HepG2 (cell line): ENCODE results near the gene ARHGEF39. TPM values are rescaled to one million over a fixed set of nuclear protein-coding genes. Genes with fewer than 3 reads are reported as not detected.

ENCODE experiments used
- BCL3 ChIP-seq: sonication (generic); formaldehyde crosslinking; IDR thresholded peaks from 2 replicates; pipeline ENCODE4 v1.5.1; 2020; ENCODE audit warnings: mild to moderate bottlenecking, missing genetic modification reagents, moderate library complexity
- BORCS8-MEF2B ChIP-seq: sonication (generic); formaldehyde crosslinking; IDR thresholded peaks from 2 replicates; pipeline ENCODE4 v1.8.0; 2022; ENCODE audit warnings: mild to moderate bottlenecking, missing genetic modification reagents
- BRCA1 ChIP-seq: sonication (generic); formaldehyde crosslinking; IDR thresholded peaks from 2 replicates; pipeline ENCODE4 v1.4.0; 2020; ENCODE audit warnings: missing genetic modification reagents
- FOXK1 ChIP-seq: sonication (generic); formaldehyde crosslinking; IDR thresholded peaks from 2 replicates; pipeline ENCODE4 v1.4.0; 2020; ENCODE audit warnings: low read depth, missing genetic modification reagents, borderline replicate concordance
- HES4 ChIP-seq: sonication (generic); formaldehyde crosslinking; IDR thresholded peaks from 2 replicates; pipeline ENCODE4 v1.9.0; 2021; ENCODE audit warnings: mild to moderate bottlenecking, missing genetic modification reagents, borderline replicate concordance
- HMG20A ChIP-seq: IDR thresholded peaks from 2 replicates; pipeline ENCODE4 v1.6.1; 2016; ENCODE audit warnings: borderline replicate concordance
- MED8 ChIP-seq: sonication (generic); formaldehyde crosslinking; IDR thresholded peaks from 2 replicates; pipeline ENCODE4 v1.8.1; 2023; ENCODE audit warnings: mild to moderate bottlenecking, missing genetic modification reagents; ENCODE audit not compliant: insufficient replicate concordance
- MZF1 ChIP-seq: sonication (generic); formaldehyde crosslinking; IDR thresholded peaks from 2 replicates; pipeline ENCODE4 v1.8.1; 2023; ENCODE audit warnings: mild to moderate bottlenecking, missing genetic modification reagents, borderline replicate concordance
- REST ChIP-seq, 2 experiments: IDR thresholded peaks; 2 replicates each; pipeline ENCODE4 v1.6.1; 2011 to 2012; ENCODE audit warnings: low read length in 2 of 2, borderline replicate concordance in 1 of 2, low read depth in 1 of 2, mild to moderate bottlenecking in 1 of 2, moderate library complexity in 1 of 2
- SUZ12 ChIP-seq: fragments of 150-350 bp; IDR thresholded peaks from 2 replicates; pipeline ENCODE4 v1.6.1; 2014; ENCODE audit warnings: low read depth, low read length
- ZNF20 ChIP-seq: sonication (generic); formaldehyde crosslinking; IDR thresholded peaks from 2 replicates; pipeline ENCODE4 v1.4.0; 2020; ENCODE audit warnings: mild to moderate bottlenecking, moderate library complexity, missing genetic modification reagents
- ZNF225 ChIP-seq: sonication (generic); formaldehyde crosslinking; IDR thresholded peaks from 2 replicates; pipeline ENCODE4 v1.4.0; 2020; ENCODE audit warnings: mild to moderate bottlenecking, missing genetic modification reagents
- ZNF256 ChIP-seq: sonication (generic); formaldehyde crosslinking; conservative IDR thresholded peaks from 2 replicates; pipeline ENCODE4 v1.4.0; 2020; ENCODE audit warnings: missing genetic modification reagents
- ZNF432 ChIP-seq: sonication (generic); formaldehyde crosslinking; IDR thresholded peaks from 2 replicates; pipeline ENCODE4 v1.5.0; 2020; ENCODE audit warnings: missing genetic modification reagents, mild to moderate bottlenecking, borderline replicate concordance
- ZNF501 ChIP-seq: sonication (generic); formaldehyde crosslinking; IDR thresholded peaks from 2 replicates; pipeline ENCODE4 v1.5.1; 2020; ENCODE audit warnings: mild to moderate bottlenecking, moderate library complexity, missing genetic modification reagents
- ZNF567 ChIP-seq: sonication (generic); formaldehyde crosslinking; IDR thresholded peaks from 2 replicates; pipeline ENCODE4 v1.8.1; 2023; ENCODE audit warnings: mild to moderate bottlenecking, missing genetic modification reagents, borderline replicate concordance
- ZNF605 ChIP-seq: sonication (generic); formaldehyde crosslinking; IDR thresholded peaks from 2 replicates; pipeline ENCODE4 v1.8.0; 2022; ENCODE audit warnings: mild to moderate bottlenecking, missing genetic modification reagents
- ZNF687 ChIP-seq: sonication (generic); formaldehyde crosslinking; IDR thresholded peaks from 2 replicates; pipeline ENCODE4 v1.5.1; 2020; ENCODE audit warnings: mild to moderate bottlenecking, missing genetic modification reagents, moderate library complexity
- ZNF768 ChIP-seq: sonication (generic); formaldehyde crosslinking; IDR thresholded peaks from 2 replicates; pipeline ENCODE4 v1.4.0; 2020; ENCODE audit warnings: missing genetic modification reagents
- ZNF772 ChIP-seq: sonication (generic); formaldehyde crosslinking; IDR thresholded peaks from 2 replicates; pipeline ENCODE4 v1.5.0; 2020; ENCODE audit warnings: mild to moderate bottlenecking, missing genetic modification reagents
- polyA plus RNA-seq, 8 experiments: library from polyadenylated mRNA; depleted of rRNA in 3 of 8; stranded (reverse) in 7 of 8; unstranded in 1 of 8; fragments of >200 nt; fragmentation: Illumina TruSeq in 4 of 8; extraction: Trizol in 4 of 8; gene quantifications; 2 replicates each; pipeline versions ENCODE4 v1.2.1 to v1.2.3, GENCODE V29; 2011 to 2016; ENCODE audit warnings: low read depth in 4 of 8, missing spikeins in 1 of 8, mixed read lengths in 1 of 8; ENCODE audit not compliant: insufficient read depth in 1 of 8
- total RNA-seq, 5 experiments: library from RNA; depleted of rRNA; stranded (reverse); fragments of >200 nt; fragmentation: Illumina TruSeq; extraction: Trizol; gene quantifications; 2 replicates each; pipeline ENCODE4 v1.2.3, GENCODE V29; 2016; ENCODE audit warnings: low read depth in 1 of 5

Gene ARHGEF39
- total and polyA plus RNA-seq, 2 of the 13 experiments (the other 11 are each of a cell fraction or from before 2014, with no cell fraction given), result 11.2 to 12.3 TPM

DNA sequence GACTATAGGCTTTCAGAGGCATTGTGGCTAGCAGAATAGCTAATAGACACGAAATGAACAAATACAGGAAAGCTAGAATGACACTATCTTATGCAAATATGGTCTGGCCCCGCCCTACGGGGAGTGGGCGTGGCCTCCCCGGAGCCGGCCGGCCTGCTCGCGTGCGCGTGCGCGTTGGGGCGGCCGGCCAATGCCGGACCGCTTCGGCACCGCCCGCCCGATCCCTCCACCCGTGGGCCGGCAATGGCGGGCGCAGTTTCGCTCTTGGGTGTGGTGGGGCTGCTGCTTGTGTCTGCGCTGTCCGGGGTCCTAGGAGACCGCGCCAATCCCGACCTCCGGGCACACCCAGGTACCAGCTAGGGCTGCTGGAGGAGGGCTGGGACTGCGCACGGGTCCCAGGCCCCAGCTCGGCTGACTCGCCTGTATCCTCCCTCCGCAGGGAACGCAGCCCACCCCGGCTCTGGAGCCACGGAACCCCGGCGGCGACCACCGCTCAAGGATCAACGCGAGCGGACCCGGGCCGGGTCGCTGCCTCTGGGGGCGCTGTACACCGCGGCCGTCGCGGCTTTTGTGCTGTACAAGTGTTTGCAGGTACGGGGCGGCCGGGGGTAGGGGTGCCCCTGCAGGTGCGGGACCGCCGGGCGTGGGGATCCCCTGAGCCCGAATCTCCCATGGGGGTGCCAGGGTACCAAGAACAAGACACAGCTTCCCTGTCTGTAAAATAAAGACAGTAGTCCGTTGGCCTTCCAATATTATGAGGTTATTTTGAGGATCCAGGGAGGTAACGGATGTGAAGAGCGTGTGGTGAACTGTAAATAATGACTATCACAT, 6.6 kb downstream of the ARHGEF39 start, which contains the start of gene CCDC107 (continued):
- TF ChIP-seq ZNF687 (CRISPR knock-in tag) (peak; percentile 8; the same call in 1 of the 2 replicates), ZNF225 (CRISPR knock-in tag) (0 out of 2 replicates have a peak, but pooled peaks have one; percentile 65), ZNF567 (CRISPR knock-in tag) (no peak; the same call in 1 of the 2 replicates), BRCA1 (no peak), HES4 (peak; percentile 90), BORCS8-MEF2B (CRISPR knock-in tag) (peak; percentile 62; the same call in 1 of the 2 replicates), ZNF256 (no peak), SUZ12 (no peak), MZF1 (CRISPR knock-in tag) (no peak), ZNF768 (CRISPR knock-in tag) (peak; percentile 73), HMG20A (CRISPR knock-in tag) (no peak), ZNF772 (CRISPR knock-in tag) (0 out of 2 replicates have a peak, but pooled peaks have one; percentile 23), MED8 (CRISPR knock-in tag) (peak; percentile 80), ZNF501 (CRISPR knock-in tag) (peak; percentile 43; the same call in 1 of the 2 replicates), REST (IDR thresholded peaks at IDR 0.05; ENCODE audit: borderline replicate concordance in 1 of 2, low read depth in 1 of 2, low read length in 2 of 2) (peak in 1 of 2 experiments; percentile 69; a peak in 1 of 4 replicates), ZNF605 (CRISPR knock-in tag) (no peak), ZNF20 (CRISPR knock-in tag) (peak; percentile 37; the same call in 1 of the 2 replicates), BCL3 (CRISPR knock-in tag) (no peak), ZNF432 (CRISPR knock-in tag) (no peak), FOXK1 (CRISPR knock-in tag) (no peak)
